ENCODE results near the gene BAX. TPM values are rescaled to one million over a fixed set of nuclear protein-coding genes. Genes with fewer than 3 reads are reported as not detected.

BAX gene
- total RNA-seq, 4 donors from 2014 or later = 15.5 to 36.3 (median 31.1) TPM

- TF ChIP-seq POLR2A (IDR thresholded peaks at IDR 0.05) = no peak
- TF ChIP-seq, protein P1, sequence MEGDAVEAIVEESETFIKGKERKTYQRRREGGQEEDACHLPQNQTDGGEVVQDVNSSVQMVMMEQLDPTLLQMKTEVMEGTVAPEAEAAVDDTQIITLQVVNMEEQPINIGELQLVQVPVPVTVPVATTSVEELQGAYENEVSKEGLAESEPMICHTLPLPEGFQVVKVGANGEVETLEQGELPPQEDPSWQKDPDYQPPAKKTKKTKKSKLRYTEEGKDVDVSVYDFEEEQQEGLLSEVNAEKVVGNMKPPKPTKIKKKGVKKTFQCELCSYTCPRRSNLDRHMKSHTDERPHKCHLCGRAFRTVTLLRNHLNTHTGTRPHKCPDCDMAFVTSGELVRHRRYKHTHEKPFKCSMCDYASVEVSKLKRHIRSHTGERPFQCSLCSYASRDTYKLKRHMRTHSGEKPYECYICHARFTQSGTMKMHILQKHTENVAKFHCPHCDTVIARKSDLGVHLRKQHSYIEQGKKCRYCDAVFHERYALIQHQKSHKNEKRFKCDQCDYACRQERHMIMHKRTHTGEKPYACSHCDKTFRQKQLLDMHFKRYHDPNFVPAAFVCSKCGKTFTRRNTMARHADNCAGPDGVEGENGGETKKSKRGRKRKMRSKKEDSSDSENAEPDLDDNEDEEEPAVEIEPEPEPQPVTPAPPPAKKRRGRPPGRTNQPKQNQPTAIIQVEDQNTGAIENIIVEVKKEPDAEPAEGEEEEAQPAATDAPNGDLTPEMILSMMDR (IDR thresholded peaks at IDR 0.05) = no peak
- WGBS, 2 donors = 91 to 95% methylated on average over 39 to 43 of the region's 45 CpGs
- intact Hi-C loops (cut with DNase I; ENCODE audit: low total_unique reads) = no loop called here
- H3K4me3 ChIP-seq (ENCODE audit: low read depth, poor library complexity, severe bottlenecking) = no peak overlapping the region
- no peak for DNase-seq (ENCODE audit: low spot score in 2 of 2)
Observed at GRCh38 chr19:48969276-48970138, 14.8 kb downstream of the BAX start.

GRCh38 chr19:48970139-48970766 is 15.6 kb downstream of the BAX start:
- intact Hi-C loops (cut with DNase I; ENCODE audit: low total_unique reads) = no loop called here
- TF ChIP-seq, protein P1 (IDR thresholded peaks at IDR 0.05) = no peak
- no peak for TF ChIP-seq POLR2A (IDR thresholded peaks at IDR 0.05)
- H3K4me3 ChIP-seq (ENCODE audit: low read depth, poor library complexity, severe bottlenecking) = no peak overlapping the region
- DNase-seq (ENCODE audit: low spot score in 2 of 2) = no peak
- WGBS, 2 donors = 89 to 93% methylated on average over 23 of the region's 23 CpGs

GRCh38 chr19:48970923-48971395 is 16.3 kb downstream of the BAX start:
- intact Hi-C loops (cut with DNase I; ENCODE audit: low total_unique reads) = no loop called here

DNA sequence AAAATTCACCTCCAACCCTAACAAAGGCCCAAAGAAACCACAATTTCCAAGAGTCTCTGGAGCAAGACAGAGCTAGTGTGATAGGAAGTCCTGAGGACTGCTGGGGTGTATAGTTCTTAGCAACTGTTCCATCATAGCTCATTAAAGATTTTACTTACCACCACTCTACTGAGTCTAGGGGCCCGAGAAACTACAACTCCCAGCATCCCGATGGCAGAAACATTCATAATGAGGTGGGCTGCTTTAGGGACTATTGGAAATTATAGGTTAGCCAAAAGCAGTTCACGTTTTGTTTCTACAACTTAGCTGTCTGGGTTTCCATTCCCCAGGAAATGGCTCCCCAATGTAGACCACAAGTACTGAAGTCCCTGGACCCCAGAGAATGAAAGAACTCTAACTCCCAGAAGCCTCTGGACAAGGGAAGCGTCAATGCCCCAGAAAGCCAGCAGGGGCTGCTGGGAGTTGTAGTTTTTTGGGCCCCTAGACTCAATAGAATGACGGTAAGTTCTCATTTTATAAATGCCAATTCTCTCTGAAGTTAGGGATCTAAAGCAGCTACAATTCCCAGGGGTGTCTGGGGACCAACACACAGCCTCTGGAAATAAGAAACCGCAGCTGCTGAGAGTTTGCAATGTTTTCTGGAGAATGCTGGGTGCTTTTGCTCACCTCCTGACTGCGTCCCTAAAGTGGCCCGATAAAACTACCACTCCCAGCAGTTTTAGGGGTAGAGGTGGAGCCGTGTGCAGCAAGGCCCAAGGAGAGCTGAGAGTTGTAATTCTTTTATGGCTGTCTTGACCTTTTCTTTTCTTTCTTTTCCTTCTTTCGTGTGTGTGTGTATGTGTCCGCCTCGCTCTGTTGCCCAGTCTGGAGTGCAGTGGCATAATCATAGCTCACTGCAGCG is 21.5 kb downstream of the BAX start:
- WGBS, 2 donors = 88 to 91% methylated on average over 13 of the region's 13 CpGs
- H3K4me3 ChIP-seq (ENCODE audit: low read depth, poor library complexity, severe bottlenecking) = no peak overlapping the region
- no peak for DNase-seq (ENCODE audit: low spot score in 2 of 2)
- intact Hi-C loops (cut with DNase I; ENCODE audit: low total_unique reads) = no loop called here
- no peak for TF ChIP-seq POLR2A (IDR thresholded peaks at IDR 0.05)
- TF ChIP-seq, protein P1 (IDR thresholded peaks at IDR 0.05) = no peak

More at GRCh38 chr19:48970923-48971395, 16.3 kb downstream of the BAX start:
- WGBS, 2 donors = 28 to 29% methylated on average over 17 to 18 of the region's 19 CpGs
- no peak overlapping the region for H3K4me3 ChIP-seq (ENCODE audit: low read depth, poor library complexity, severe bottlenecking)
- DNase-seq (ENCODE audit: low spot score in 2 of 2) = peak; percentile 51 to 95
- TF ChIP-seq, protein P1 (IDR thresholded peaks at IDR 0.05) = peak in 1 of 3 donors; percentile 77
- TF ChIP-seq POLR2A (IDR thresholded peaks at IDR 0.05) = no peak

GRCh38 chr19:48977061-48977460 is 22.4 kb downstream of the BAX start:
- no peak for TF ChIP-seq POLR2A (IDR thresholded peaks at IDR 0.05)
- TF ChIP-seq, protein P1 (IDR thresholded peaks at IDR 0.05) = no peak
- no peak overlapping the region for H3K4me3 ChIP-seq (ENCODE audit: low read depth, poor library complexity, severe bottlenecking)
- intact Hi-C loops (cut with DNase I; ENCODE audit: low total_unique reads) = no loop called here
- DNase-seq (ENCODE audit: low spot score in 2 of 2) = no peak
- WGBS, 2 donors = 71 to 79% methylated on average over 2 of the region's 2 CpGs
